Mucosa of rectum (tissue), 2 donors: ENCODE data around the gene STAT5B.
"Not testable (repeated sequence)": the region's sequence is repeated elsewhere in the genome, so short reads cannot be mapped to it uniquely, and the experiment has no call there.

ENCODE experiments used
- H3K27ac ChIP-seq, 2 donors: one replicate each; pipeline ENCODE4 v1.7.0; 2013; ENCODE audit warnings: inconsistent platforms in 2 of 2, low read depth in 2 of 2, low read length in 2 of 2
- H3K27me3 ChIP-seq, 2 donors: one replicate each; pipeline ENCODE4 v1.7.0; 2013; ENCODE audit warnings: low read length in 2 of 2; ENCODE audit not compliant: control insufficient read depth in 2 of 2, insufficient read depth in 2 of 2
- H3K36me3 ChIP-seq, 2 donors: one replicate each; pipeline ENCODE4 v1.7.0; 2013; ENCODE audit warnings: low read length in 2 of 2; ENCODE audit not compliant: control insufficient read depth in 2 of 2, insufficient read depth in 2 of 2
- H3K4me1 ChIP-seq, 2 donors: one replicate each; pipeline ENCODE4 v1.7.0; 2013; ENCODE audit warnings: low read length in 2 of 2, mild to moderate bottlenecking in 1 of 2; ENCODE audit not compliant: control insufficient read depth in 2 of 2, insufficient read depth in 2 of 2
- H3K4me3 ChIP-seq, 2 donors: one replicate each; pipeline ENCODE4 v1.7.0; 2013; ENCODE audit warnings: low read length in 2 of 2
- H3K9ac ChIP-seq, 2 donors: one replicate each; pipeline ENCODE4 v1.7.0; 2013; ENCODE audit warnings: low read length in 2 of 2, low read depth in 1 of 2, mild to moderate bottlenecking in 1 of 2
- H3K9me3 ChIP-seq, 2 donors: one replicate each; pipeline ENCODE4 v1.7.0; 2013; ENCODE audit warnings: low read length in 2 of 2; ENCODE audit not compliant: control insufficient read depth in 2 of 2
- donor health status: healthy.
- donor health status: Normal muscosa, but diverticular disease.

Gene STAT5B

DNA sequence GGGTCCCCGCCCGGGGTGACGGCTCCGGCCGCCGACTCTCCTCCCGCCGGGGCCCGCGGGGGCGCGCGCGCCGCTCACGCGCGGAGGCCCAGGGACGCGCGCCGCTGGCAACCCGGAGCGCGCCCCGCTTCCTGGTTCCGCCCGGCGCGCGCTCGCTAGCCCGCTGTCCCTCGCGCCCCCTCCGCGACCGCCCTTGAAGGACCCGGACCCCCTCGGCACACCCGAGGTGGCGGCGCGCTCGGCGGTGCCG lies at the start of gene STAT5B:
Gene STAT5B, minus strand, starts transcription at position 33 of the 250 bp plus-strand sequence. CDS start 44,264 bp downstream, outside the sequence.
- Histone ChIP-seq H3K4me3 (peak within 1 kb of the TSS; percentile 72 to 82), H3K27ac (peak within 1 kb of the TSS; percentile 76 to 82), H3K9me3 (no peaks in the 10 kb centered on the region), H3K27me3 (no peaks in the 10 kb centered on the region), H3K9ac (peak within 1 kb of the TSS; percentile 87 to 92), H3K4me1 (peaks cover 12 to 15% of the 10 kb centered on the region in 2 donors), H3K36me3 (no peaks in the 10 kb centered on the region)

DNA sequence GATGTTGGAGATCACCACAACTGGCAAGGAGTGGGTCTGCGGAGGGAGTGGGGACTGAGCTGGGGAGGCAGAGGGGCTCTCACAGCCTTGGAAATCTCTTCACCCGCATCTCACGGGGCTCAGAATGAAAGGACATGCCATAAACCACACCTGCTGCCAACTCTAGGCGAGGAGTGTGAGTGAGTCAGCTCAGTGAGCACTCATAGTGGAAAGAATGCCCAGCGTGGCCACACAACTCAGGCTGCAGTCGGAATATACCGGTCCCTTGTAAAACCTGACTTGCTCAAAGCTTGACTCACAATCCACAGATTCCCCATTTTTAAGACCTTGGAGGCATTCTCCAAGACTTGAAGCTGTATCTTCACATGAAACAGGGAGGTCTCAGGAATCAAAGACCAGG lies 48.8 kb upstream of the STAT5B start:
- H3K27ac ChIP-seq = no peak overlapping the region

DNA sequence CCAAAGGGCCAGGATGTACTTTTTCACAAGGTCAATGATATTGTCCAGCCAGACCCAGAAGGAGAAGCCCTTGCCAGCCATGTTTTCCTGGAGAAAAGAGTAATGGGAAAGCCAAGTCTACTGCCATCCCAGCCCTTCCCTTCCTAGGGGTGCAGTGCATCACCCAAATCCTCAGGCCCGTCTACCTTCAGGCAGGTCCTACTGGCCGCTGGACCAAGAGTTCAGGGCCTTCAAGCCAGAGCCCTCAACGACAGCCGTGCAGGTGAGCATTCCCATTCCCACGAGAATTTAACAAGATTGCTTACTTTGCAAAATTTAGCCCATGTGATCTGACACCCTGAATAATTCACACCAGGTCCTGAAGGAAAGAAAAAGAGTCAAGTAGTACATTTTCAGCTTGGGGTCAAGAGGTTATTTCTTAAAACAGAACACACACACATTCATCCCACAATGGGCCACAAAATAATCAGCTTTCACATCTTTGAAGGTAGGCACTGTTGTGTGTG lies 47.1 kb upstream of the STAT5B start:
- H3K36me3 ChIP-seq = peaks cover 42 to 69% of the 10 kb centered on the region in 2 donors
- H3K27ac ChIP-seq = no peak overlapping the region
- H3K4me1 ChIP-seq = peaks cover 0 to 2% of the 10 kb centered on the region in 2 donors
- no peak overlapping the region for H3K9ac ChIP-seq
- no peak overlapping the region for H3K4me3 ChIP-seq
- no peaks in the 10 kb centered on the region for H3K9me3 ChIP-seq
- no peaks in the 10 kb centered on the region for H3K27me3 ChIP-seq

More for the DNA sequence above, 48.8 kb upstream of the STAT5B start:
- H3K9ac ChIP-seq = no peak overlapping the region
- H3K4me1 ChIP-seq = peaks cover 0 to 14% of the 10 kb centered on the region in 2 donors
- H3K36me3 ChIP-seq = peaks cover 48 to 69% of the 10 kb centered on the region in 2 donors
- no peaks in the 10 kb centered on the region for H3K27me3 ChIP-seq
- no peaks in the 10 kb centered on the region for H3K9me3 ChIP-seq
- no peak overlapping the region for H3K4me3 ChIP-seq

DNA sequence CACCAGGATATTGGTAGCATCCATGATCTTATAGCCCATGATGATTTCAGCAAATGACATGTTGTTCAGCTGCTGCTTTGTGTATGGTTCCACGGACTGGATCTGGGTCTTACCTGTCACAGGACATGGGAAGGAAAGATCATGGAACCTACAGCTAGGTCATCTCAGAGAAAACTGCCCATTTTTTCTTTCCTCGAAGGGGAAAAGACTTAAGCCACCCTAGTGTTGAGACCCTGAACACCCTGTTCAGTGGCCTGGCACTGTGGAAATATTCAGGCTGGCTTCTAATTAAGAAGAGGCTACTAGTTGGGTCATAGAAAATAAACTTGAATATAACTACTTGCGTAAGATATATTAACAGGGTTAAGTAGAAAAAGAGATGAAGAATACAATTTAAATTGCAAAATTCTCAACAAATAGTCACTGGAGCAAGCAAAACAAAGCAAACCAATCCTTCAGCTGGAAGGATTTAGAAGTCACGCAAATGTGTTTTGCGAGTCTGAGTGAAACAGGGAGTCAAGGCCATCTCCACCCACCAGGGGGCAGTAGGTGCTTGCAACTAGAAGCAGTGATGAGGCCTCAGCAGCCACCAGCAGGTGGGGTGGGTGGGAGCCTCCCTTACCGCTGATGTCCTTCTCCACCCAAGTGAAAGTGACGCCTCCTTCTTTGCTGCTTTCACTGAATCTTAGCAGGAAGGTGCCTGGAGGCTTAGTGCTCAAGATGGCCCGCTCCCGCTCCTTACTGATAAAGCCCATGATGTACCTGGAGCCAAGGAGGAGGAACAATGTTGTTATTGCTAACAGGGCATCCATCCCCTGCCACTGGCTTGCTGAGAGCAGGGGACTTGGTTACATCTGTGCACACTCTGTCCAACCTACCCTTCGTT lies 46.4 kb upstream of the STAT5B start:
- Histone ChIP-seq H3K9ac (no peak overlapping the region), H3K4me1 (peaks cover 0 to 2% of the 10 kb centered on the region in 2 donors), H3K27ac (no peak overlapping the region), H3K27me3 (no peaks in the 10 kb centered on the region), H3K36me3 (peaks cover 45 to 70% of the 10 kb centered on the region in 2 donors), H3K9me3 (no peaks in the 10 kb centered on the region), H3K4me3 (no peak overlapping the region)

DNA sequence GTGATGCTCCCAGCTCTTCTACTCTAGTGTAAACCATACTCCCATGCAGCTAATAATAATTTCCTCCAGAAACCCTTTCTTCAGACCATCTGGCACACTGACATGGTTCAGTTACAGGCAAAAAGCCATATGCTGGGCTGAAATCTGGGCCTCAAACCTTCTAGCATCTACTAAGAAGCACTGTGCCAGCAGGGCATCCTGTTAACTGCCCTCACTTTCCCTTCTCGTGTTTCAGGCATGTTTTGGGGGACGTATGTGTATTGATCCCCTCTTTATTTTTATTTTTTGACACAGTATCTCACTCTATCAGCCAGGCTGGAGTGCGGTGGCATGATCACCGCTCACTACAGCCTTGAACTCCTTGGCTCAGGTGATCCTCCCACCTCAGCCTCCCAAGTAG lies 45.4 kb upstream of the STAT5B start:
- peaks cover 0 to 2% of the 10 kb centered on the region in 2 donors for H3K4me1 ChIP-seq
- no peak overlapping the region for H3K9ac ChIP-seq
- no peaks in the 10 kb centered on the region for H3K9me3 ChIP-seq
- no peak overlapping the region for H3K4me3 ChIP-seq
- no peak overlapping the region for H3K27ac ChIP-seq
- H3K36me3 ChIP-seq = peaks cover 47 to 71% of the 10 kb centered on the region in 2 donors
- H3K27me3 ChIP-seq = no peaks in the 10 kb centered on the region

DNA sequence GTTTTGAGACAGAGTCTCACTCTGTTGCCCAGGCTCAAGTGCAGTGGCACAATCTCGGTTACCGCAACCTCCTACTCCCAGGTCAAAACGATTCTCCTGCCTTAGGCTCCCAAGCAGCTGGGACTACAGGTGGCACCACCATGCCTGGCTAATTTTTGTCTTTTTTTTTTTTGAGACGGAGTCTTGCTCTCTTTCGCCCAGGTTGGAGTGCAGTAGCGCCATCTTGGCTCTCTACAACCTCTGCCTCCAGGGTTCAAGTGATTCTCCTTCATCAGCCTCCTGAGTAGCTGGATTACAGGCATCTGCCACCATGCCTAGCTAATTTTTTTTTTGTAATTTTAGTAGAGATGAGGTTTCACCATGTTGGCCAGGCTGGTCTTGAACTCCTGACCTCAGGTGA lies 41.8 kb upstream of the STAT5B start:
- not testable (repeated sequence) for H3K9ac ChIP-seq, H3K27me3 ChIP-seq, H3K9me3 ChIP-seq, H3K4me1 ChIP-seq, H3K4me3 ChIP-seq, H3K27ac ChIP-seq
- peaks cover 48 to 71% of the 10 kb centered on the region in 2 donors for H3K36me3 ChIP-seq

DNA sequence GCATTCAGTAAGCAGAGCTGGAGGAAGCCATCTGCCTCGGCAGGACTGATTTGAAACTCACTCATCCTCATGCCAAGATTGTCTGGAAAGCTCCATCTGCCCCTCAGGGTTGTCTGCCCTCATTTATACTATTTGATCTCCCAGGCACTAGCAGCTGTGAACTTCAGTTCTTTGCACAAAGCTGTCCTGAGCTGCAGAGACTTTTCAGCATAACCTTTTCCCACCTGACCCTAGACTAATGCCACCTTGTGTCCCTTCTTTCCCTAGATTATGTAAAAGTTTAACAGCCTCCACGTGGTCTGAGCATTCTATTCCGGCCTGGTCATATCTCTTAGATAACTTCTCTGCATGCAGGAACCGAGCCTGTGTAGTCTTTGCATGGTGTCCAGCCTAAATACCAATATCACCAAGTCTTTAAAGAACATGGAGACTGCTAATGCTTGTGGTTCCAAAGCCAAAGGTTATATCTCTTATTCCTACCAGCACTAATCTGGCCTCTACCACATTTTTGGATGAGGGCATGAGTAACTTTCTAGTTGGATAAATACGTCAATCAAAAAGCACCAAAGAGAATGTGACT lies 41.2 kb upstream of the STAT5B start:
- no peaks in the 10 kb centered on the region for H3K27me3 ChIP-seq
- H3K9me3 ChIP-seq = no peaks in the 10 kb centered on the region
- H3K36me3 ChIP-seq = peaks cover 42 to 65% of the 10 kb centered on the region in 2 donors
- H3K4me1 ChIP-seq = no peaks in the 10 kb centered on the region
- H3K4me3 ChIP-seq = no peak overlapping the region
- H3K9ac ChIP-seq = no peak overlapping the region
- no peak overlapping the region for H3K27ac ChIP-seq

DNA sequence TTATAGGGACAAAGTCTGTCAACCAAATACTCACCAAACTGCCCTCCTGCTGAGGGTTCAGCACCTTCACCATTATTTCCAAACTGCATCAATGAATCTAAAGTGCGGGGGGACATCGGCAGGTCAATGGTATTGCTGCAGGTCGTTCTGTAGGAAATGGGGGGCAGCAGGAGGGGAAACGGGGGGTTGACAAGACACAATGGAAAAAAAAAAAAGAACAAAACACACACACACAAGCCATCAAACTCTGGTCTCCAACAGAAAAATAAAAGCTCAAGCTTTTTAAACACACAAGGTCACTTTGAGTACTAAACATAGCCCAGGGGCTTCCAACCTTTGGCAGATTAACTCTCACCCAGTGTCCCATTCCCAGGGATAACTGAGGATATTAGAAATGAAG lies 40.6 kb upstream of the STAT5B start:
- H3K36me3 ChIP-seq = peaks cover 37 to 59% of the 10 kb centered on the region in 2 donors

DNA sequence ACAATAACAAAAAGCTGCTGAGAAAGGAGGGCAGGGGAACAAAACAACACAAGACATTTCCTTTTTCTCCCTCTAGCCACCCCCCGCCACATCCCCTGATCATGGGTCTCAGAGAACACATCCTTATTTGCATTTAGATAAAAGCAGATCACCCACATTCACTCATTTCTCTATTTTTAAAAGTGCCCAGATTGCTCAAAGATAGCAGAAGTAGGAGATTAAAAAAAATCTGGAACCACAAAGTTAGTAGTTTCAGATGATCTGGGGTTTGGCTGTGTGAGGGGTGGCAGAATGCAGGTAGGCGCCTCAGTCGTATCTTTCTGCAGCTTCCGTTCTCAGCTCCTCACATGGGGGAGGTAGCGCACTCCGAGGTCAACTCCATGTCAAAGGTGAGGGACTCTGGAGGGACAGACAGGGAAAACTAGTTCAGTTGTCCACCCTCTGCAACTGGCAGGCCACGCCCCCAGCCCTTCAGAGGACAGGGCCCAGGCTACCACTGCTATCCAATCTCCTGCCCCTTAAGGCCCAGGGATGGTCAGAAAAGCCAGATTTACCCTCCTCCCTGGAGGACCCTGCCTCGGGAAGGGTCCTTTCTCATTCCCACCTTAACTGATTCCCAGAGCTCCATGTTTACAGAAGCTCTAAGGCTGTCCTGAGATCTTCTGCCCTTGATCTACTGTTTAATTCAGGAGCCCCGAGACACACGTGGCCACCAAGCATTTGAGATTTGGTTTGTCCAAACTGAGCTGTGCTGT lies 39.4 kb upstream of the STAT5B start:
- Histone ChIP-seq H3K27ac (peak overlapping the region in 1 of 2 donors; percentile 13), H3K9ac (no peak overlapping the region), H3K4me1 (peaks cover 5 to 11% of the 10 kb centered on the region in 2 donors)

More for the DNA sequence above, 40.6 kb upstream of the STAT5B start:
- no peaks in the 10 kb centered on the region for H3K27me3 ChIP-seq
- H3K9ac ChIP-seq = no peak overlapping the region
- H3K4me1 ChIP-seq = peaks cover 4% of the 10 kb centered on the region in 2 donors
- H3K4me3 ChIP-seq = no peak overlapping the region
- H3K27ac ChIP-seq = no peak overlapping the region
- no peaks in the 10 kb centered on the region for H3K9me3 ChIP-seq

More for the DNA sequence above, 39.4 kb upstream of the STAT5B start:
- no peaks in the 10 kb centered on the region for H3K9me3 ChIP-seq
- H3K4me3 ChIP-seq = no peak overlapping the region
- H3K36me3 ChIP-seq = peaks cover 42 to 55% of the 10 kb centered on the region in 2 donors
- H3K27me3 ChIP-seq = no peaks in the 10 kb centered on the region
